Activated T-cell treated with anti-CD3 and anti-CD28 coated beads, Interleukin-2, amount 50 U/mL, for 4 hours (primary cell): Measurements from ENCODE around the gene CCDC152. TPM values are rescaled to one million over a fixed set of nuclear protein-coding genes. Genes with fewer than 3 reads are reported as not detected.

Experiments
- ATAC-seq, 2 donors: fragments of 200-7000 bp; cut with Tn5 transposase; one replicate each; pipeline ENCODE4 v1.10.0; 2021
- DNase-seq: peaks from one replicate; pipeline ENCODE4 v3.0.0-alpha.2; 2020
- H3K27me3 Mint-ChIP-seq: one replicate; pipeline ENCODE4 v1.8.0; 2021; ENCODE audit warnings: low read depth, mixed read lengths
- H3K36me3 Mint-ChIP-seq: one replicate; pipeline ENCODE4 v1.8.0; 2022; ENCODE audit warnings: mixed read lengths; ENCODE audit not compliant: insufficient read depth
- H3K4me1 Mint-ChIP-seq: one replicate; pipeline ENCODE4 v1.8.0; 2021; ENCODE audit warnings: low read depth, mixed read lengths
- H3K4me3 Mint-ChIP-seq: one replicate; pipeline ENCODE4 v1.8.0; 2021; ENCODE audit warnings: mild to moderate bottlenecking, moderate library complexity, mixed read lengths
- H3K9me3 Mint-ChIP-seq: one replicate; pipeline ENCODE4 v1.8.0; 2021; ENCODE audit warnings: mixed read lengths
- total RNA-seq, 3 donors: library from RNA; stranded (reverse); gene quantifications; one replicate each; pipeline ENCODE4 v1.2.1, GENCODE V29; 2021

The CCDC152 gene
- total RNA-seq, 3 donors from 2014 or later: 10.8 to 15.3 (median 11.6) TPM

DNA sequence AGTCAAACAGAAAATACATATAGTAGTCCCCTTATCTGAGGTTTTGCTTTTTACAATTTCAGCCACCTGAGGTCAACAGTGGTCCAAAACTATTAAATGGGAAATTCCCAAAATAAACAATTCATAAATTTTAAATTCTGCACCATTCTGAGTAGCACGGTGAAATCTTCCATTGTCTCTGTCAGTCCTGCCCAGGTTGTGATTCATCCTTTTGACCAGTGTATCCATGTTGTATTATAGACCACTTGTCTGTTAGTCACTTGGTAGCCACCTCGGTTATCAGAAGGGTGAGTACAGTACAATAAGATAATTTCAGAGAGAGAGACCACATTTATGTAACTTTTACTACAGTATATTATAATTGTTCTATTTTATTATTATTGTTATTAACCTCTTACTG is 2.8 kb downstream of the CCDC152 start:
- Mint-ChIP-seq H3K36me3 (peaks cover 2% of the 10 kb centered on the region), H3K27me3 (peaks cover 2% of the 10 kb centered on the region), H3K9me3 (no peaks in the 10 kb centered on the region), H3K4me1 (peaks cover 10% of the 10 kb centered on the region), H3K4me3 (no peak overlapping the region)
- ATAC-seq: no peak
- no peak for DNase-seq

DNA sequence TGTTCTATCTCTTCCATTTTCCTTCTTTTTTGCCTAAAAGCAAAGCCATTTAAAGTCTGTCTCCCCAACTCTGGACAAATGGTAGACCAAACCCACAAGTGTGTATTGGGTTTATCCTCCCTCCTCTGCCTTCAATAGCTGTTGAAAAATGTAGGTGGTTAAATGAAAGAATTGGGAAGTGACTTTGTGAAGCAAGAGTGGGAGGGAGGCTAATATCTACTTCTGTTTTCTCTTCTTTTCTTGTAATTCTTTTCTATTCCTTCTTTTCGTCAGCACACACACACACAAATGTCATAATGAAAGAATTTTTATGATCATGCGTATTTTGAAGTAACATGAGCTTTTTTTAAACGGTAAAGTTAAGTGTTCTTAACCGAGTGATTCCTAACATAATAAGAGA is 3.8 kb downstream of the CCDC152 start:
- no peak overlapping the region for H3K4me3 Mint-ChIP-seq
- H3K4me1 Mint-ChIP-seq: peaks cover 10% of the 10 kb centered on the region
- DNase-seq (no peak), ATAC-seq (no peak)
- peaks cover 2% of the 10 kb centered on the region for H3K27me3 Mint-ChIP-seq
- peaks cover 6% of the 10 kb centered on the region for H3K36me3 Mint-ChIP-seq
- H3K9me3 Mint-ChIP-seq: no peaks in the 10 kb centered on the region

- no peak overlapping the region for H3K4me3 Mint-ChIP-seq
- H3K27me3 Mint-ChIP-seq: no peaks in the 10 kb centered on the region
- ATAC-seq: no peak
- DNase-seq: no peak
- no peaks in the 10 kb centered on the region for H3K9me3 Mint-ChIP-seq
- H3K4me1 Mint-ChIP-seq: peaks cover 8% of the 10 kb centered on the region
- H3K36me3 Mint-ChIP-seq: peaks cover 6% of the 10 kb centered on the region
Measured at GRCh38 chr5:42761791-42762190, 5.2 kb downstream of the CCDC152 start.

DNA sequence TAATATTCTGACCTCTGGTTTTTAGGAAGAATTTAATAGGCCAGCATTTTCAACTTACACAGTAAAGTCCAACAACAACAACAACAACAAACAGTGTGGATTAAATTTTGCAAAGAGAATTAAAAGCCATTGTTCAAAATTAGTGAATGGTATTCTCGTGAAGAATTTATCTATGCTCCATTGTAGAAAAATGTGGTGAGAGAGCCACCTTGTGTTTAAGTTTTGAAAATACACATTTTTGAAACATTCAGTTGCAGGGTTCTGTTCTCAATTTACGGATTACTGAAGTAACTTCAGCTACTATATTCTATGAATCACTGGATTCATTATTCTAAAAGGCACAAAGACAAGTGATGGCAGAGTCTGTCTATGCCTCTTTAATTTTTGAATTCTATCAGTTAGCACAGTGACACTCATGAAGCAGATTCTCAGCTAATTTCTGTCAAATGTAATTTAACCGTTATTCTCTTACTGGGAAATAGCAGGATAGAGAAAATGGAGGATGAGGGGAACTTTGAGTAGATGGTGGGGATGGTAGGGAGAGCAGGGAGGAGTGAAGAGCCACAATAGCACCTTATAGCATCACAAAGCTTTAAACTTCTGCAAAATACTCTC is 11.0 kb downstream of the CCDC152 start:
- DNase-seq: no peak
- peaks cover 9% of the 10 kb centered on the region for H3K36me3 Mint-ChIP-seq
- H3K4me1 Mint-ChIP-seq: no peaks in the 10 kb centered on the region
- H3K9me3 Mint-ChIP-seq: no peaks in the 10 kb centered on the region
- H3K27me3 Mint-ChIP-seq: peaks cover 6% of the 10 kb centered on the region
- no peak for ATAC-seq
- H3K4me3 Mint-ChIP-seq: no peak overlapping the region

DNA sequence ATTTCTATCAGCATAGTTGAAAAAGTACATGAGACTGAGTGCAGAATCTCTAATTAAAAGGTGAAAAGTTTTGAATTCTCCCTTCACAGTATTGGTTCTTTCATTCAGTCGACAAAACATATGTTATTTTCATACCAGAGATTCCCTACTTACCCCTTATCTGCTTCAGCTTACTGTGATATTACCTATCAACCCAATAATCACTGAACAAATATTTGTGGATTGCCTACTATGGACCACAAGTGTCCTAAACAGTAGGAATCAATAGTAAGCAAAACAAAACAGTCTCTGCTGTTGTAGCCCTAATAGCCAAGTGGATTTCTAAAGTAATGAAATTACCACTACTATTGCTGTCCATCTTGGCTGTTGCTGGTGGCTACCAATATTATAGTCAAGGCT is 11.5 kb downstream of the CCDC152 start:
- H3K27me3 Mint-ChIP-seq: peaks cover 6% of the 10 kb centered on the region
- ATAC-seq (no peak), DNase-seq (no peak)
- H3K36me3 Mint-ChIP-seq: peaks cover 10% of the 10 kb centered on the region
- H3K9me3 Mint-ChIP-seq: no peaks in the 10 kb centered on the region
- no peak overlapping the region for H3K4me3 Mint-ChIP-seq
- no peaks in the 10 kb centered on the region for H3K4me1 Mint-ChIP-seq

DNA sequence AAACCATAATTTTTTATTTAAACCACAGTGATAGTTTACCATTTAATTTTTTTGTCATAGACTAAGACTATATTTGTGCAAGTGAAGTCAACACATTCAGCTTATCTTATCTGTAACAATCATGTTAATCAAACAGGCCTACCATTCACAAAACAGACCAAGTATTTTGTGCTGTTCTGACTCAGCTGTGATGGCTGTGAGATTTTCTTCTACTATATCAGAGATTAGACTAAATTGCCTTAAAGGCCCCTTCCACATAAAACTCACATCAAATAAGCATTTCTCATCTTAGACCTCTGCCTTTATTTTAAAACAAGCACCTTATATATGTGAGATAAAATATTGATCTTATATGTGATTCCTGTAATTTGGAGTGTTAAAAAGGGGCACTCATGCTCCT is 13.4 kb downstream of the CCDC152 start:
- Mint-ChIP-seq H3K36me3 (peaks cover 8% of the 10 kb centered on the region), H3K9me3 (no peaks in the 10 kb centered on the region), H3K4me1 (no peaks in the 10 kb centered on the region), H3K4me3 (no peak overlapping the region), H3K27me3 (peaks cover 11% of the 10 kb centered on the region)
- ATAC-seq (no peak), DNase-seq (no peak)

- Mint-ChIP-seq H3K4me1 (no peaks in the 10 kb centered on the region), H3K27me3 (peaks cover 11% of the 10 kb centered on the region), H3K9me3 (no peaks in the 10 kb centered on the region), H3K4me3 (no peak overlapping the region), H3K36me3 (peaks cover 6% of the 10 kb centered on the region)
- ATAC-seq (no peak), DNase-seq (no peak)
Measured at GRCh38 chr5:42772265-42772993, 15.8 kb downstream of the CCDC152 start.

DNA sequence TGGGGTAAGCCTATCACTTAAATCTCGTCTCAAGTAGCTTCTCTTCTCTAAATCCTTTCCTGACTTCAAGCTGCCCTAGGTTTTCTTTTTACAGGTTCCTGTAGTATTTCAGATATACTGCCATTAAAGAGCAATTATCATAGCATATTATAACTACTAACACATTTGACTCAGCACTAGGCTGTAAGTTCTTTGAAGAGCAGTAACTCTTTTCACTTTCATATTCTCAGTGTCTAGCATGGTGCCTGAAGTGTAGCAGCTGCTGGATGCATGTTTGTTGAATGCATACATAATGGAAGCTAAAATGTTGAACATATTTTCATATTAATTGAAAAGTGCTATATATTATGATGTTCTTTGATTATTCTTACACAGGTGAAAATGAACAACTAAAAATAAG is 22.5 kb downstream of the CCDC152 start:
- Mint-ChIP-seq H3K4me1 (no peaks in the 10 kb centered on the region), H3K4me3 (no peak overlapping the region), H3K27me3 (peaks cover 5% of the 10 kb centered on the region), H3K9me3 (no peaks in the 10 kb centered on the region), H3K36me3 (peaks cover 3% of the 10 kb centered on the region)
- DNase-seq (no peak), ATAC-seq (no peak)

GRCh38 chr5:42781584-42781983 is 25.0 kb downstream of the CCDC152 start:
- no peak for ATAC-seq
- Mint-ChIP-seq H3K4me3 (no peak overlapping the region), H3K9me3 (peaks cover 14% of the 10 kb centered on the region), H3K27me3 (no peaks in the 10 kb centered on the region), H3K4me1 (no peaks in the 10 kb centered on the region), H3K36me3 (peaks cover 19% of the 10 kb centered on the region)
- DNase-seq: no peak

- Mint-ChIP-seq H3K4me1 (no peaks in the 10 kb centered on the region), H3K36me3 (peaks cover 24% of the 10 kb centered on the region), H3K4me3 (no peak overlapping the region), H3K27me3 (no peaks in the 10 kb centered on the region), H3K9me3 (peaks cover 26% of the 10 kb centered on the region)
- no peak for DNase-seq
- ATAC-seq: no peak
Measured at GRCh38 chr5:42784132-42784531, 27.5 kb downstream of the CCDC152 start.

- Mint-ChIP-seq H3K36me3 (peaks cover 30% of the 10 kb centered on the region), H3K4me1 (no peaks in the 10 kb centered on the region), H3K4me3 (no peak overlapping the region), H3K9me3 (peaks cover 30% of the 10 kb centered on the region), H3K27me3 (no peaks in the 10 kb centered on the region)
- no peak for ATAC-seq
- DNase-seq: no peak
Measured at GRCh38 chr5:42785756-42786155, 29.1 kb downstream of the CCDC152 start.

GRCh38 chr5:42787073-42787472 is 30.5 kb downstream of the CCDC152 start:
- no peaks in the 10 kb centered on the region for H3K27me3 Mint-ChIP-seq
- H3K4me1 Mint-ChIP-seq: no peaks in the 10 kb centered on the region
- DNase-seq (no peak), ATAC-seq (no peak)
- no peak overlapping the region for H3K4me3 Mint-ChIP-seq
- peaks cover 28% of the 10 kb centered on the region for H3K36me3 Mint-ChIP-seq
- peaks cover 30% of the 10 kb centered on the region for H3K9me3 Mint-ChIP-seq

DNA sequence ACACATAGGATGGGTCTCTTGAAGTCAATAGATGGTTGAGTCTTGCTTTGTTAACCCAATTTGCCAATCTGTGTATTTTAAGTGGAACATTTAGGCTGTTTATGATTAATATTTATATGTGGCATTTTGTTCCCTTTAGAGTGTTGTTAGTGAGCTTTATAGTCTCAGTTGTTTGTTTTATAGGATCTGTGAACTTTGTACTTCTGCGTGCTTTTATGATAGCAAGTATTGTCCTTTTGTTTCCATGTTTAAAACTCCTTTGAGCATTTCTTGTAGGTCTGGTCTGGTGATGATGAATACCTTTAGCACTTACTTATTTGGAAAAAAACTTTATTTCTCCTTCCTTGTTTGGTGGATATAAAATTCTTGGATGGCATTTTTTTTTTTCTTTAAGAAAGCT is 31.2 kb downstream of the CCDC152 start:
- H3K4me1 Mint-ChIP-seq: no peaks in the 10 kb centered on the region
- no peak overlapping the region for H3K4me3 Mint-ChIP-seq
- DNase-seq: no peak
- peaks cover 27% of the 10 kb centered on the region for H3K36me3 Mint-ChIP-seq
- H3K9me3 Mint-ChIP-seq: peaks cover 30% of the 10 kb centered on the region
- H3K27me3 Mint-ChIP-seq: no peaks in the 10 kb centered on the region
- no peak for ATAC-seq

GRCh38 chr5:42791151-42791550 is 34.5 kb downstream of the CCDC152 start:
- H3K27me3 Mint-ChIP-seq: no peaks in the 10 kb centered on the region
- ATAC-seq (no peak), DNase-seq (no peak)
- H3K9me3 Mint-ChIP-seq: peaks cover 29% of the 10 kb centered on the region
- H3K4me3 Mint-ChIP-seq: no peak overlapping the region
- H3K4me1 Mint-ChIP-seq: no peaks in the 10 kb centered on the region
- peaks cover 28% of the 10 kb centered on the region for H3K36me3 Mint-ChIP-seq
